GM12878 (cell line): Measurements from ENCODE around the gene ATP13A2. TPM values are rescaled to one million over a fixed set of nuclear protein-coding genes. Genes with fewer than 3 reads are reported as not detected.
"Not testable (repeated sequence)": the region's sequence is repeated elsewhere in the genome, so short reads cannot be mapped to it uniquely, and the experiment has no call there.

Source experiments
- ATAC-seq: fragments of 200-7000 bp; cut with Tn5 transposase; 3 replicates; pipeline ENCODE4 v1.9.1; 2020; ENCODE audit warnings: mild to moderate bottlenecking, moderate library complexity
- BruUV-seq: library from RNA; stranded (reverse); fragments of 400-500 nt; replicated peaks from 2 replicates; lab custom pipeline; 2021; lab: Mats Ljungman, UMichigan
- CTCF ChIA-PET: fragments of 300-600 bp; sonication (Branson Sonifier 250); formaldehyde crosslinking; extraction: SDS; loops from one replicate; lab custom pipeline; 2021; ENCODE audit warnings: inconsistent platforms; lab: Yijun Ruan, JAX
- POLR2A ChIA-PET: fragments of 350-600 bp; formaldehyde crosslinking; extraction: SDS; loops from one replicate; lab custom pipeline; 2021; ENCODE audit warnings: inconsistent platforms; lab: Charles Lee
- RAD21 ChIA-PET: fragments of 300-600 bp; sonication (Branson Sonifier 250); formaldehyde crosslinking; loops from one replicate; lab custom pipeline; 2023; ENCODE audit warnings: antibody characterized with exemption; ENCODE audit not compliant: unreplicated experiment; lab: Charles Lee
- SMC1A ChIA-PET: fragments of 300-600 bp; sonication (Branson Sonifier 250); formaldehyde crosslinking; loops from one replicate; lab custom pipeline; 2023; ENCODE audit not compliant: unreplicated experiment, uncharacterized antibody; lab: Charles Lee
- DNase-seq: peaks from one replicate; pipeline ENCODE4 v3.0.0-alpha.2; 2011; ENCODE audit warnings: low read depth, low spot score
- FAIRE-seq: peaks from 3 replicates; lab custom pipeline; 2011; peaks lifted over from hg19 to GRCh38; lab: Jason Lieb, UNC
- H2AFZ ChIP-seq: 2 replicates; pipeline ENCODE4 v1.6.0; 2011; ENCODE audit warnings: low read depth, low read length, control low read depth; ENCODE audit not compliant: control insufficient read depth
- H3K27ac ChIP-seq: 2 replicates; pipeline ENCODE4 v1.5.1; 2011; ENCODE audit warnings: control low read depth; ENCODE audit not compliant: control insufficient read depth, insufficient read depth
- H3K27me3 ChIP-seq, 2 experiments: replicated peaks in 1 of 2; 2 replicates each; pipeline versions ENCODE4 v1.6.0 to v1.6.1; 2011; ENCODE audit warnings: low read length in 1 of 2; ENCODE audit not compliant: control insufficient read depth in 2 of 2, insufficient read depth in 2 of 2
- H3K36me3 ChIP-seq, 2 experiments: 2 replicates each; pipeline ENCODE4 v1.5.1; 2011; ENCODE audit warnings: low read length in 1 of 2; ENCODE audit not compliant: control insufficient read depth in 2 of 2, insufficient read depth in 2 of 2
- H3K4me1 ChIP-seq: 2 replicates; pipeline ENCODE4 v1.6.1; 2011; ENCODE audit warnings: mild to moderate bottlenecking, low read length, moderate library complexity, mixed read lengths; ENCODE audit not compliant: control insufficient read depth, insufficient read depth
- H3K4me2 ChIP-seq: 2 replicates; pipeline ENCODE4 v1.6.0; 2011; ENCODE audit warnings: control low read depth; ENCODE audit not compliant: control insufficient read depth, insufficient read depth
- H3K4me3 ChIP-seq: fragments of 200-600 bp; sonication (generic); 2 replicates; pipeline ENCODE4 v1.5.1; 2016
- H3K79me2 ChIP-seq: 2 replicates; pipeline ENCODE4 v1.6.0; 2011; ENCODE audit warnings: low read length; ENCODE audit not compliant: control insufficient read depth, insufficient read depth
- H3K9ac ChIP-seq: 2 replicates; pipeline ENCODE4 v1.8.0; 2011; ENCODE audit warnings: low read length, control low read depth, mixed read lengths; ENCODE audit not compliant: control insufficient read depth, insufficient read depth
- H3K9me3 ChIP-seq: replicated peaks from 3 replicates; pipeline ENCODE4 v1.5.1; 2011; ENCODE audit warnings: mild to moderate bottlenecking, low read length; ENCODE audit not compliant: control insufficient read depth, insufficient read depth
- H4K20me1 ChIP-seq: 2 replicates; pipeline ENCODE4 v1.6.0; 2011; ENCODE audit not compliant: control insufficient read depth, insufficient read depth
- IRF3 ChIP-seq: fragments of 450-650 bp; IDR thresholded peaks from 2 replicates; pipeline ENCODE4 v1.6.1; 2014; ENCODE audit warnings: mild to moderate bottlenecking
- POLR2AphosphoS2 ChIP-seq: IDR thresholded peaks from 2 replicates; pipeline ENCODE4 v1.6.1; 2011; ENCODE audit warnings: low read depth, mild to moderate bottlenecking, low read length, improper control_type of control experiment, moderate library complexity
- WGBS: methylation state at CpG from one replicate; pipeline ENCODE4 v1.1.6; 2016; ENCODE audit warnings: low lambda C conversion rate; ENCODE audit not compliant: insufficient replicate concordance, insufficient coverage; ENCODE audit errors: missing lambda C conversion rate; 5-methylcytosine and 5-hydroxymethylcytosine counted together
- in situ Hi-C: fragments of 300-500 bp; cut with MboI; formaldehyde crosslinking; loops from 9 replicates; pipeline ENCODE4 v1.14.3; 2018; ENCODE audit warnings: mixed read lengths
- intact Hi-C: fragments of 100-400 bp; cut with micrococcal nuclease; formaldehyde crosslinking; loops from one replicate; pipeline ENCODE4 v1.14.2; 2022; ENCODE audit not compliant: unreplicated experiment
- polyA plus RNA-seq, 11 experiments: library from polyadenylated mRNA; depleted of rRNA in 4 of 11; unstranded in 6 of 11; stranded (reverse) in 5 of 11; fragments of >200 nt; fragmentation: Nextera tagmentation in 4 of 11; fragmentation: Illumina TruSeq in 1 of 11; extraction: Ambion mirVana in 4 of 11; extraction: Trizol in 1 of 11; gene quantifications; 1 replicate in 1 of 11; 2 replicates in 10 of 11; pipeline versions ENCODE4 v1.2.1 to v1.2.3, GENCODE V29; 2011 to 2016; ENCODE audit warnings: inconsistent platforms in 2 of 11, missing spikeins in 2 of 11, low read depth in 1 of 11
- total RNA-seq, 4 experiments: library from RNA; depleted of rRNA in 3 of 4; stranded (reverse); fragments of >200 nt in 3 of 4; fragmentation: Illumina TruSeq in 1 of 4; extraction: Trizol in 1 of 4; gene quantifications; 2 replicates each; pipeline versions ENCODE4 v1.2.1 to v1.2.3, GENCODE V29; 2013 to 2021

The ATP13A2 gene
- total and polyA plus RNA-seq, 10 of the 15 experiments (the other 5 are each of a cell fraction or from before 2014, with no cell fraction given), result 0.24 to 30.5 (median 8.0) TPM

GRCh38 chr1:16965486-16966067 is 46.2 kb downstream of the ATP13A2 start (continued):
- TF ChIP-seq IRF3, result no peak
- TF ChIP-seq POLR2AphosphoS2, result no peak

DNA sequence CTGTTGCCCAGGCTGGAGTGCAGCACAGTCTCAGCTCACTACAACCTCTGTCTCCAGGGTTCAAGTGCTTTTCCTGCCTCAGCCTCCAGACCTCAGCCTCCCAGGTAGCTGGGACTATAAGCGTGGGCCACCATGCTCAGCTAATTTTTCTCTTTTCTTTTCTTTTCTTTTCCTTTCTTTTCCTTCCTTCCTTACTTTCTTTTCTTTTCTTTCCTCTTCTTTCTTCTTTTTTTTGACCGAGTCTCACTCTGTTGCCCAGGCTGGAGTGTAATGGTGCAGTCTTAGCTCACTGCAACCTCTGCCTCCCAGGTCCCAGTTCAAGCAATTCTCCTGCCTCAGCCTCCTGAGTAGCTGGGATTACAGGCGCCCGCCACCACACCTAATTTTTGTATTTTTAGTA is 47.6 kb downstream of the ATP13A2 start:
- H3K4me1 ChIP-seq, H3K36me3 ChIP-seq, H3K4me2 ChIP-seq, BruUV-seq, H3K79me2 ChIP-seq, H4K20me1 ChIP-seq, ATAC-seq, in situ Hi-C loops, H3K27me3 ChIP-seq, H3K9ac ChIP-seq, FAIRE-seq, H3K27ac ChIP-seq, SMC1A ChIA-PET, DNase-seq, intact Hi-C loops, H2AFZ ChIP-seq, RAD21 ChIA-PET, H3K9me3 ChIP-seq, H3K4me3 ChIP-seq: not testable (repeated sequence)
- ChIA-PET CTCF (interaction anchor here (2.2 kb wide), 1 partner anchor 82 kb away, joined by 13 read pairs; no protein-coding TSS in a partner anchor), POLR2A (interaction anchor here (0.7 kb wide), 1 partner anchor 45 kb away, joined by 4 read pairs; no protein-coding TSS in a partner anchor)
- 70% methylated on average over 4 of the region's 4 CpGs for WGBS
